Measurements from ENCODE around the gene CDK6. TPM values are rescaled to one million over a fixed set of nuclear protein-coding genes. Genes with fewer than 3 reads are reported as not detected.

CDK6 gene
- total RNA-seq, 1 donor, result 45.6 TPM

DNA sequence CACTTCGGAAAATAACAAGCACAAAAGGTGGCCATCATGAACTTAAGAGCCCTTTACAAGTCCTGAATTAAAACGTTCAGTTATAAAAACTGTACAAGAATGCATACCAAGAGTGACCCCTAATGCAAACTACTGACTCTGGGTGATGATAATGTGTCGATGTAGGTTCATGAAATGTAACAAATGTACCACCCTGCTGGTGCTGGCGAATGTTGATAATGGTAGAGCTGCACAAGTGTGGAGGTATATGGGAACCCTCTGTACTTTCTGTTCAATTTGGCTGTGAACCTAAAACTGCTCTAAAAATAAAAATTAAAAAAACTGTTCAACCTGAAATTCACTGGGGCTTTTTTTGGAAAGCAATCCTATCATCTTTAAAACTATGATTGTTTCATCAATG lies 249.5 kb downstream of the CDK6 start:
- H3K4me3 ChIP-seq (ENCODE audit: insufficient read depth, low read length), result peak overlapping the region; percentile 15
- no peaks in the 10 kb centered on the region for H3K27me3 ChIP-seq (ENCODE audit: insufficient read depth, low read length)
- peaks cover 26% of the 10 kb centered on the region for H3K4me1 ChIP-seq (ENCODE audit: insufficient read depth, low read length)
- TF ChIP-seq, protein P1, sequence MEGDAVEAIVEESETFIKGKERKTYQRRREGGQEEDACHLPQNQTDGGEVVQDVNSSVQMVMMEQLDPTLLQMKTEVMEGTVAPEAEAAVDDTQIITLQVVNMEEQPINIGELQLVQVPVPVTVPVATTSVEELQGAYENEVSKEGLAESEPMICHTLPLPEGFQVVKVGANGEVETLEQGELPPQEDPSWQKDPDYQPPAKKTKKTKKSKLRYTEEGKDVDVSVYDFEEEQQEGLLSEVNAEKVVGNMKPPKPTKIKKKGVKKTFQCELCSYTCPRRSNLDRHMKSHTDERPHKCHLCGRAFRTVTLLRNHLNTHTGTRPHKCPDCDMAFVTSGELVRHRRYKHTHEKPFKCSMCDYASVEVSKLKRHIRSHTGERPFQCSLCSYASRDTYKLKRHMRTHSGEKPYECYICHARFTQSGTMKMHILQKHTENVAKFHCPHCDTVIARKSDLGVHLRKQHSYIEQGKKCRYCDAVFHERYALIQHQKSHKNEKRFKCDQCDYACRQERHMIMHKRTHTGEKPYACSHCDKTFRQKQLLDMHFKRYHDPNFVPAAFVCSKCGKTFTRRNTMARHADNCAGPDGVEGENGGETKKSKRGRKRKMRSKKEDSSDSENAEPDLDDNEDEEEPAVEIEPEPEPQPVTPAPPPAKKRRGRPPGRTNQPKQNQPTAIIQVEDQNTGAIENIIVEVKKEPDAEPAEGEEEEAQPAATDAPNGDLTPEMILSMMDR (IDR thresholded peaks at IDR 0.05; ENCODE audit: extremely low read depth, low read depth, low read length), result no peak
- peaks cover 51% of the 10 kb centered on the region for H4K20me1 ChIP-seq (ENCODE audit: insufficient read depth, low read length)
- H3K27ac ChIP-seq (ENCODE audit: low read depth, low read length), result peak overlapping the region; percentile 52
- peak; percentile 13 for DNase-seq (ENCODE audit: insufficient read length, low spot score, missing footprints)
- H3K79me2 ChIP-seq (ENCODE audit: insufficient read depth, low read length), result peaks cover 79% of the 10 kb centered on the region
- no peaks in the 10 kb centered on the region for H3K9me3 ChIP-seq (ENCODE audit: low read depth, low read length)
- no peaks in the 10 kb centered on the region for H3K36me3 ChIP-seq (ENCODE audit: insufficient read depth, low read length)
- peak overlapping the region; percentile 62 for H3K4me2 ChIP-seq (ENCODE audit: insufficient read depth, low read length)
- H2AFZ ChIP-seq (ENCODE audit: low read length), result no peak overlapping the region

DNA sequence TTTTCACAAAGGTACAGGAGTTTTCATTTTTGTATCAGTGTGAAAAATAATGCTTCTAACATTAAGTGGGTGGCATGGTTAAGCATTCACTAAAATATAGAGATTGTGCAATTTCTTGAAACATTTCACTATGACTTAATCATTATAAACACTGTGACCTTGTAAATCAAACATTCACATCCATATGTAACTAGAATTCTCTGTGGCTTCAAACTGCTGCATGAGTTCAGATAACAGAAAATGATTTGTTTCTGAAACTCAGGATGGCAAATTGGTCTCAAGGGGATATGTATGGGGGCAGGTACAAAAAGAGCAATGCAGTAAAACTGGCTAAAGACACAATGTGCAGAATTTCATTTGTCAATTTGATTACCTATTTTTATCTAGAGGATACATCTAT lies 250.0 kb downstream of the CDK6 start:
- DNase-seq (ENCODE audit: insufficient read length, low spot score, missing footprints), result peak; percentile 10
- H3K4me3 ChIP-seq (ENCODE audit: insufficient read depth, low read length), result peak overlapping the region; percentile 15
- H4K20me1 ChIP-seq (ENCODE audit: insufficient read depth, low read length), result peaks cover 51% of the 10 kb centered on the region
- H3K4me1 ChIP-seq (ENCODE audit: insufficient read depth, low read length), result peaks cover 26% of the 10 kb centered on the region
- H3K9me3 ChIP-seq (ENCODE audit: low read depth, low read length), result no peaks in the 10 kb centered on the region
- peaks cover 84% of the 10 kb centered on the region for H3K79me2 ChIP-seq (ENCODE audit: insufficient read depth, low read length)
- H3K36me3 ChIP-seq (ENCODE audit: insufficient read depth, low read length), result no peaks in the 10 kb centered on the region
- TF ChIP-seq, protein P1 (IDR thresholded peaks at IDR 0.05; ENCODE audit: extremely low read depth, low read depth, low read length), result no peak
- no peaks in the 10 kb centered on the region for H3K27me3 ChIP-seq (ENCODE audit: insufficient read depth, low read length)
- peak overlapping the region; percentile 52 for H3K27ac ChIP-seq (ENCODE audit: low read depth, low read length)
- H2AFZ ChIP-seq (ENCODE audit: low read length), result no peak overlapping the region
- H3K4me2 ChIP-seq (ENCODE audit: insufficient read depth, low read length), result peak overlapping the region; percentile 62

DNA sequence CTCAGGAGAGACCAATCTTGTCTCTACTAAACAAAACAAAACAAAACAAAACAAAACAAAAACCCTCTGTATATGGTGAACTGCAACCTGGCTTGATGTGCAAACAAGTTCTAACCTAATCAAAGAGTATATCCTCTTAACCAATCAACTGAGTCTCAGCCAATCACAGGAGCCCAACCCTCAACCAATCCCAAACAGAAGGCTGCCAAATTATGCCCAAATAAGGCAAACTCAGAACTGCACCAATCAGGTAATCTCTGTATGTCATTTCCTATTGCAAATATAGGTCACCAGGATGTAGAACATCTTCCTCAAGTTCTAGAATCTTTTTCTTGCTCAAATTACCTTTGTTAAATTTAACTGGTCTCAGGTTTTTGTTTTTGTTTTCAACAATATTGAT lies 251.4 kb downstream of the CDK6 start:
- H3K9me3 ChIP-seq (ENCODE audit: low read depth, low read length), result no peaks in the 10 kb centered on the region
- peaks cover 10% of the 10 kb centered on the region for H3K36me3 ChIP-seq (ENCODE audit: insufficient read depth, low read length)
- DNase-seq (ENCODE audit: insufficient read length, low spot score, missing footprints), result no peak
- no peak overlapping the region for H3K4me3 ChIP-seq (ENCODE audit: insufficient read depth, low read length)
- peaks cover 57% of the 10 kb centered on the region for H4K20me1 ChIP-seq (ENCODE audit: insufficient read depth, low read length)
- peaks cover 98% of the 10 kb centered on the region for H3K79me2 ChIP-seq (ENCODE audit: insufficient read depth, low read length)
- no peak overlapping the region for H3K4me2 ChIP-seq (ENCODE audit: insufficient read depth, low read length)
- H3K4me1 ChIP-seq (ENCODE audit: insufficient read depth, low read length), result peaks cover 26% of the 10 kb centered on the region
- no peak overlapping the region for H3K27ac ChIP-seq (ENCODE audit: low read depth, low read length)
- TF ChIP-seq, protein P1 (IDR thresholded peaks at IDR 0.05; ENCODE audit: extremely low read depth, low read depth, low read length), result no peak
- H3K27me3 ChIP-seq (ENCODE audit: insufficient read depth, low read length), result no peaks in the 10 kb centered on the region
- H2AFZ ChIP-seq (ENCODE audit: low read length), result no peak overlapping the region

DNA sequence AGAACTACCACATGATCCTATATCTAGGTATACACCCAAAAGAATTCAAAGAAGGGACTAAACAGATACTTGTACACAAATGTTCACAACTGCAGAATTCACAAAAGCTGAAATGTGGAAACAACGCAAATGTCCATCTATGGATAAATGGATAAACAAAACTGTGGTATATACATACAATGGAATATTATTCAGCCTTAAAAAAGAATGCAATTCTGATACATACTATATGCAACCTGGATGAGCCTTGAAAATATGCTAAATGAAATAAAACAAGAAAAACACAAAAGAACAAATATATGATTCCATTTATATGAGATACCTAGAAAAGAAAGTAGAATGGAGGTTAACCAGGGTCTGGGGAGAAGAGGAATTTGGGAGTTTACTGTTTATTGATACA lies 253.4 kb downstream of the CDK6 start:
- H3K4me1 ChIP-seq (ENCODE audit: insufficient read depth, low read length), result peaks cover 12% of the 10 kb centered on the region
- no peak overlapping the region for H3K4me3 ChIP-seq (ENCODE audit: insufficient read depth, low read length)
- no peak overlapping the region for H2AFZ ChIP-seq (ENCODE audit: low read length)
- no peak for DNase-seq (ENCODE audit: insufficient read length, low spot score, missing footprints)
- peaks cover 90% of the 10 kb centered on the region for H3K79me2 ChIP-seq (ENCODE audit: insufficient read depth, low read length)
- H3K27me3 ChIP-seq (ENCODE audit: insufficient read depth, low read length), result no peaks in the 10 kb centered on the region
- peaks cover 40% of the 10 kb centered on the region for H4K20me1 ChIP-seq (ENCODE audit: insufficient read depth, low read length)
- no peak overlapping the region for H3K4me2 ChIP-seq (ENCODE audit: insufficient read depth, low read length)
- no peaks in the 10 kb centered on the region for H3K9me3 ChIP-seq (ENCODE audit: low read depth, low read length)
- H3K27ac ChIP-seq (ENCODE audit: low read depth, low read length), result no peak overlapping the region
- TF ChIP-seq, protein P1 (IDR thresholded peaks at IDR 0.05; ENCODE audit: extremely low read depth, low read depth, low read length), result no peak
- peaks cover 29% of the 10 kb centered on the region for H3K36me3 ChIP-seq (ENCODE audit: insufficient read depth, low read length)
